GM12874 (cell line): ENCODE results near the gene SSBP2.
A peak's percentile ranks its signal among the peaks of the same experiment; 100 is the strongest.

Experiments used
- CTCF ChIP-seq: IDR thresholded peaks from 2 replicates; pipeline ENCODE4 v1.5.1; 2011; ENCODE audit warnings: low read depth, mild to moderate bottlenecking, control low read depth, low read length, moderate library complexity; ENCODE audit not compliant: insufficient read depth

SSBP2 gene

GRCh38 chr5:81428446-81428845 lies 322.5 kb downstream of the SSBP2 start:
- no peak for TF ChIP-seq CTCF

- no peak for TF ChIP-seq CTCF
Measured at GRCh38 chr5:81427566-81427965, 323.3 kb downstream of the SSBP2 start.

GRCh38 chr5:81426359-81427030 lies 324.4 kb downstream of the SSBP2 start:
- no peak for TF ChIP-seq CTCF

GRCh38 chr5:81425569-81425968 lies 325.3 kb downstream of the SSBP2 start:
- peak; percentile 20; the same call in 1 of the 2 replicates for TF ChIP-seq CTCF

- no peak for TF ChIP-seq CTCF
Measured at GRCh38 chr5:81424728-81425127, 326.2 kb downstream of the SSBP2 start.

GRCh38 chr5:81422671-81423070 lies 328.2 kb downstream of the SSBP2 start:
- no peak for TF ChIP-seq CTCF

- no peak for TF ChIP-seq CTCF
Measured at GRCh38 chr5:81420039-81420667, 330.7 kb downstream of the SSBP2 start.
